ENCODE measurements around the gene GNL2.

DNA sequence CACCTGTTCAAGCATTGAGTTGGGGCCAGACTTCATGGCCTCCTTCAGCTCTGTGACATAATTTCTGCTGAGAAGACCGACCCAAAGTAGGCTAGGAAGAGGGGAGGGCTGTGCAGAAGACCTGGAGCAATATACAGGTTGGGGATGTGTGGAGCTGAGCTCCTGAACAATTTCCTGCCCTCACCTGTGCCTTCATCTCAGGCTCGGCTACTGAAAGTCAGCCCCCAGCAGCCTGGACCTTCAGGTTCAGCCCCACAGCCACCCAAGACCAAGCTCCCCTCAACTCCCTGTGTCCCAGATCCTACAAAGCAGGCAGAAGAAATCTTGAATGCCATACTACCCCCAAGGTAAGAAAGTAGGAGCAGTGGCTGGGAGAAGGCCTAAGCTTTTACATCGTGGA, 38.3 kb downstream of the GNL2 start:
- TF ChIP-seq, protein P1, sequence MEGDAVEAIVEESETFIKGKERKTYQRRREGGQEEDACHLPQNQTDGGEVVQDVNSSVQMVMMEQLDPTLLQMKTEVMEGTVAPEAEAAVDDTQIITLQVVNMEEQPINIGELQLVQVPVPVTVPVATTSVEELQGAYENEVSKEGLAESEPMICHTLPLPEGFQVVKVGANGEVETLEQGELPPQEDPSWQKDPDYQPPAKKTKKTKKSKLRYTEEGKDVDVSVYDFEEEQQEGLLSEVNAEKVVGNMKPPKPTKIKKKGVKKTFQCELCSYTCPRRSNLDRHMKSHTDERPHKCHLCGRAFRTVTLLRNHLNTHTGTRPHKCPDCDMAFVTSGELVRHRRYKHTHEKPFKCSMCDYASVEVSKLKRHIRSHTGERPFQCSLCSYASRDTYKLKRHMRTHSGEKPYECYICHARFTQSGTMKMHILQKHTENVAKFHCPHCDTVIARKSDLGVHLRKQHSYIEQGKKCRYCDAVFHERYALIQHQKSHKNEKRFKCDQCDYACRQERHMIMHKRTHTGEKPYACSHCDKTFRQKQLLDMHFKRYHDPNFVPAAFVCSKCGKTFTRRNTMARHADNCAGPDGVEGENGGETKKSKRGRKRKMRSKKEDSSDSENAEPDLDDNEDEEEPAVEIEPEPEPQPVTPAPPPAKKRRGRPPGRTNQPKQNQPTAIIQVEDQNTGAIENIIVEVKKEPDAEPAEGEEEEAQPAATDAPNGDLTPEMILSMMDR (conservative IDR thresholded peaks at IDR 0.05), result no peak
- no peak for TF ChIP-seq EZH2 (IDR thresholded peaks at IDR 0.05; ENCODE audit: low read depth)

All from PC-9 (cell line).